DOHH2 (cell line): ENCODE results near the gene TARS3.

Source experiments
- H3F3A ChIP-seq: fragments of 200-600 bp; sonication (generic), shearing (Covaris generic); 2 replicates; pipeline ENCODE4 v1.6.0; 2016; ENCODE audit warnings: antibody characterized with exemption, mild to moderate bottlenecking; ENCODE audit not compliant: control insufficient read depth, insufficient read depth
- H3K27ac ChIP-seq: fragments of 200-600 bp; sonication (generic); 2 replicates; pipeline ENCODE4 v1.5.1; 2014; ENCODE audit warnings: low read depth, mild to moderate bottlenecking, low read length, moderate library complexity
- H3K27me3 ChIP-seq: fragments of 200-600 bp; sonication (generic); 2 replicates; pipeline ENCODE4 v1.6.1; 2014; ENCODE audit warnings: mild to moderate bottlenecking, low read length, mixed read lengths; ENCODE audit not compliant: control insufficient read depth
- H3K36me3 ChIP-seq: fragments of 200-600 bp; sonication (generic); 2 replicates; pipeline ENCODE4 v1.6.1; 2014; ENCODE audit warnings: mild to moderate bottlenecking, low read length, moderate library complexity, mixed read lengths; ENCODE audit not compliant: control insufficient read depth
- H3K4me1 ChIP-seq: fragments of 200-600 bp; sonication (generic); 2 replicates; pipeline ENCODE4 v1.6.1; 2014; ENCODE audit warnings: mild to moderate bottlenecking, low read length, mixed read lengths; ENCODE audit not compliant: control insufficient read depth
- H3K4me2 ChIP-seq: fragments of 200-600 bp; sonication (generic); 2 replicates; pipeline ENCODE4 v1.6.0; 2014; ENCODE audit warnings: mild to moderate bottlenecking, low read length, moderate library complexity
- H3K4me3 ChIP-seq: fragments of 200-600 bp; sonication (generic); 2 replicates; pipeline ENCODE4 v1.5.1; 2014; ENCODE audit warnings: mild to moderate bottlenecking, low read length, mixed read lengths
- H3K79me2 ChIP-seq: fragments of 200-600 bp; sonication (generic); 2 replicates; pipeline ENCODE4 v1.6.1; 2014; ENCODE audit warnings: mild to moderate bottlenecking, low read length, mixed read lengths; ENCODE audit not compliant: control insufficient read depth
- H3K9me2 ChIP-seq: fragments of 200-600 bp; sonication (generic); replicated peaks from 2 replicates; pipeline ENCODE4 v1.6.1; 2014; ENCODE audit warnings: mild to moderate bottlenecking, low read length, mixed read lengths; ENCODE audit not compliant: control insufficient read depth
- H3K9me3 ChIP-seq: fragments of 200-600 bp; sonication (generic); 2 replicates; pipeline ENCODE4 v1.6.1; 2014; ENCODE audit warnings: antibody characterized with exemption, low read length, mixed read lengths; ENCODE audit not compliant: control insufficient read depth, insufficient read depth
- H4K20me1 ChIP-seq: fragments of 200-600 bp; sonication (generic); 2 replicates; pipeline ENCODE4 v1.6.0; 2014; ENCODE audit warnings: low read depth, mild to moderate bottlenecking, antibody characterized with exemption, low read length, moderate library complexity; ENCODE audit not compliant: control insufficient read depth, insufficient read depth
- CTCF ChIP-seq: fragments of 200-600 bp; sonication (generic); IDR thresholded peaks from one replicate; pipeline ENCODE4 v1.5.1; 2014; ENCODE audit warnings: antibody characterized with exemption, mild to moderate bottlenecking, low read depth, low read length; ENCODE audit not compliant: poor library complexity, severe bottlenecking
- EZH2phosphoT487 ChIP-seq: fragments of 200-600 bp; sonication (generic); IDR thresholded peaks from 2 replicates; pipeline ENCODE4 v1.6.1; 2017; ENCODE audit warnings: borderline replicate concordance, mild to moderate bottlenecking, antibody characterized with exemption, low read length, moderate library complexity, mixed read lengths

Gene TARS3

GRCh38 chr15:101692801-101693598, 31.3 kb downstream of the TARS3 start:
- Histone ChIP-seq H3K79me2 (no peaks in the 10 kb centered on the region), H3K4me2 (no peak overlapping the region), H3K9me3 (no peaks in the 10 kb centered on the region), H3K27ac (no peak overlapping the region), H3K4me1 (peaks cover 22% of the 10 kb centered on the region), H4K20me1 (no peaks in the 10 kb centered on the region), H3F3A (no peaks in the 10 kb centered on the region), H3K9me2 (no peaks in the 10 kb centered on the region), H3K4me3 (no peak overlapping the region), H3K27me3 (no peaks in the 10 kb centered on the region), H3K36me3 (peaks cover 14% of the 10 kb centered on the region)
- TF ChIP-seq CTCF, result no peak
- no peak for TF ChIP-seq EZH2phosphoT487

- Histone ChIP-seq H3K79me2 (no peaks in the 10 kb centered on the region), H3K9me2 (no peaks in the 10 kb centered on the region), H3K36me3 (peaks cover 3% of the 10 kb centered on the region; the same call in 1 of the 2 replicates), H3K9me3 (no peaks in the 10 kb centered on the region), H4K20me1 (no peaks in the 10 kb centered on the region), H3K4me2 (no peak overlapping the region), H3K4me3 (no peak overlapping the region), H3K27ac (no peak overlapping the region), H3K27me3 (no peaks in the 10 kb centered on the region), H3K4me1 (peaks cover 10% of the 10 kb centered on the region), H3F3A (no peaks in the 10 kb centered on the region)
- TF ChIP-seq CTCF (no peak), EZH2phosphoT487 (no peak)
These were observed 34.4 kb downstream of the TARS3 start for GRCh38 chr15:101689901-101690300.

GRCh38 chr15:101686718-101687117, 37.6 kb downstream of the TARS3 start:
- no peaks in the 10 kb centered on the region for H3K4me1 ChIP-seq
- H3K9me3 ChIP-seq, result no peaks in the 10 kb centered on the region
- H3K4me2 ChIP-seq, result no peak overlapping the region
- no peaks in the 10 kb centered on the region for H3K27me3 ChIP-seq
- TF ChIP-seq CTCF (no peak), EZH2phosphoT487 (no peak)
- H3K27ac ChIP-seq, result no peak overlapping the region
- H3K4me3 ChIP-seq, result no peak overlapping the region
- H4K20me1 ChIP-seq, result no peaks in the 10 kb centered on the region
- H3K9me2 ChIP-seq, result no peaks in the 10 kb centered on the region
- peaks cover 3% of the 10 kb centered on the region; the same call in 1 of the 2 replicates for H3K36me3 ChIP-seq
- no peaks in the 10 kb centered on the region for H3K79me2 ChIP-seq
- H3F3A ChIP-seq, result no peaks in the 10 kb centered on the region
